ENCODE measurements around the gene DCLK1.

The DCLK1 gene

DNA sequence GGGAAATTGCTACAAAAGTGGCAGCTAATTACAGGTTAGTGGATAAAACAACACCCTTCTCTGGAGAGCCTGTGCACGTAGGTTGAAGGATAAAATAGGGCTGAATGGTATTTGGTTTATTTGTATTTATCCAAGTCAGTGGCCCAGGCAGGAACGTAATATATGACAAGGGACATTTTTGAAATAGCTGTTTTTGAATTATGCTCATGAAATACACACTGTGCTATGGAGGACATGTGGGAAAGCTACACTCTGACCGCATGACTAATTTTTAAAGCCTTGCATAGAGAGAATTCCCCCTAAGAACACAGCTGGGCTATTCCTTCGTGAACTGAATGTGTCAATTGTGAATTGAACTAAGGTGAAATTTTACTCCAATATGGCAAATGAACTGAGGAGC is 362.6 kb downstream of the DCLK1 start:
- ChIA-PET POLR2A (interaction anchor here (0.9 kb wide), 1 partner anchor 68 kb away, joined by 5 read pairs; no protein-coding TSS in a partner anchor), CTCF (interaction anchor here (0.6 to 2.4 kb wide), 7 partner anchors 21 to 185 kb away, joined by 3 to 11 read pairs (median 3); no protein-coding TSS in a partner anchor)
- TF ChIP-seq CTCF (IDR thresholded peaks at IDR 0.05; ENCODE audit: insufficient read depth, low read length, missing control alignments), result no peak
- peak; percentile 91 for DNase-seq (ENCODE audit: low read depth, low spot score)
- H3K4me3 ChIP-seq (ENCODE audit: low read depth, low read length), result no peak overlapping the region

- H3K4me3 ChIP-seq (ENCODE audit: low read depth, low read length), result no peak overlapping the region
- ChIA-PET POLR2A (interaction anchor here (0.9 kb wide), 1 partner anchor 67 kb away, joined by 5 read pairs; no protein-coding TSS in a partner anchor), CTCF (interaction anchor here (0.6 to 2.4 kb wide), 8 partner anchors 15 to 186 kb away, joined by 3 to 11 read pairs (median 3); no protein-coding TSS in a partner anchor)
- DNase-seq (ENCODE audit: low read depth, low spot score), result no peak
- no peak for TF ChIP-seq CTCF (IDR thresholded peaks at IDR 0.05; ENCODE audit: insufficient read depth, low read length, missing control alignments)
Observed at GRCh38 chr13:35768073-35768472, 363.1 kb downstream of the DCLK1 start.

DNA sequence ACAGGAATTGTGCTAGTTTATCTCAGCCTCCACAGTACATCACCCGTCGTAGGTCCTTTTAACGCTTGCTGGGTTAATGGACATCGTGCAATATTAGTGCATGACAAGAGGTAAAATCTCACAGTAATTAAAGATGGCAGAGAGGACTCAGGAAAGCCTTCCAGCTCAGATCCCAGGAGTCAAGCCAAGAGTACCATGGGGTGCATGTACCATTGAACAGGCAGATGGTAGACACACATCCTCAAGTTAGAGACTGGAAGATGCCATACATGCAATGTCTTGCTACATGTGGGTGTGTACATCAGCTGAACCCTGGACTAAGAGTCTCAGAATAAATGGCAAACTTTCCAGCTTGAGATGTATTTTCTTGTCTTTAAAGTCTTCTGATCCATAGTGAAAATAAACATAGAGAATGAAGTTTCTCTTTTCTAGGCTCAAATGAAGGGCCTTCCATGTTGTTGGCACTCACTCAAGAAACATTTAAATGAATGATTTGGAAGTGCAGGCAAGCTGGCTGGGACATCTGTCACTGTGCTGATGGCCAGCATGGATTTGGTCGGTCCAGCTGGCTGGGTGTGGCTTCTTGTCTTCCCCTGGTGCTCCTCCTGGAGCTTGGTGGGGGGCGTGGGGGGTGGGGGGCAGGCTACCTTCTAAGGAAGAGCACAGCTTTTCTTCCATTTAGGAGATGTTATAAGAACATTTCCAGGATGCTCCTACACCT is 363.8 kb downstream of the DCLK1 start:
- CTCF ChIA-PET, result interaction anchor here (1.1 to 2.4 kb wide), 3 partner anchors 14 to 46 kb away, joined by 3 to 11 read pairs (median 3); no protein-coding TSS in a partner anchor
- TF ChIP-seq CTCF (IDR thresholded peaks at IDR 0.05; ENCODE audit: insufficient read depth, low read length, missing control alignments), result no peak
- DNase-seq (ENCODE audit: low read depth, low spot score), result no peak

GRCh38 chr13:35766663-35767062 is 364.5 kb downstream of the DCLK1 start:
- ChIA-PET CTCF (interaction anchor here (1.1 kb wide), 1 partner anchor 22 kb away, joined by 3 read pairs; no protein-coding TSS in a partner anchor), POLR2A (no interaction called here)
- H3K4me3 ChIP-seq (ENCODE audit: low read depth, low read length), result no peak overlapping the region
- TF ChIP-seq CTCF (IDR thresholded peaks at IDR 0.05; ENCODE audit: insufficient read depth, low read length, missing control alignments), result no peak
- DNase-seq (ENCODE audit: low read depth, low spot score), result no peak

More for the DNA sequence above, 363.8 kb downstream of the DCLK1 start:
- POLR2A ChIA-PET, result no interaction called here
- no peak overlapping the region for H3K4me3 ChIP-seq (ENCODE audit: low read depth, low read length)

DNA sequence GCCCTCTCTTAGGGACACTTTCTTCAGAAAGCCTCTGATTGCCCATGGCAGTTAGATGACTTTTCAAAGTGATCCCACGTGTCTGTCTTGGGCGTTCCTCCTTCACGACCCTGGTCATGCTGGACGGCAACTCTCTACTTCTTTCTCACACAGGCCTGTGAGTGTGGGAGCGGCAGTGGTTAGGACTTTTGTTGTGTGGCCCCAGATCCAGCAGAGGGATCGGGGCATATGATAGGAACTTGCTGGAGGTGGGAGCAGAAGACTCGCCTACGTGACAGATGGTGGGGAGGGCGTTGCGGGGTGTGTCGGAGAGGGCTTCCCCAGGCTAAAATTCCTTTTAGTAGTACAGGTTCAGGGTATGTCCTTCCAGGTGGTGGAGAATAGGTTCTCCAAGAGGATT is 365.2 kb downstream of the DCLK1 start:
- CTCF ChIA-PET, result interaction anchor here (0.7 to 2.2 kb wide), 2 partner anchors 24 to 135 kb away, joined by 3 to 7 read pairs; no protein-coding TSS in a partner anchor
- DNase-seq (ENCODE audit: low read depth, low spot score), result no peak
- H3K4me3 ChIP-seq (ENCODE audit: low read depth, low read length), result no peak overlapping the region
- no peak for TF ChIP-seq CTCF (IDR thresholded peaks at IDR 0.05; ENCODE audit: insufficient read depth, low read length, missing control alignments)
- POLR2A ChIA-PET, result no interaction called here

DNA sequence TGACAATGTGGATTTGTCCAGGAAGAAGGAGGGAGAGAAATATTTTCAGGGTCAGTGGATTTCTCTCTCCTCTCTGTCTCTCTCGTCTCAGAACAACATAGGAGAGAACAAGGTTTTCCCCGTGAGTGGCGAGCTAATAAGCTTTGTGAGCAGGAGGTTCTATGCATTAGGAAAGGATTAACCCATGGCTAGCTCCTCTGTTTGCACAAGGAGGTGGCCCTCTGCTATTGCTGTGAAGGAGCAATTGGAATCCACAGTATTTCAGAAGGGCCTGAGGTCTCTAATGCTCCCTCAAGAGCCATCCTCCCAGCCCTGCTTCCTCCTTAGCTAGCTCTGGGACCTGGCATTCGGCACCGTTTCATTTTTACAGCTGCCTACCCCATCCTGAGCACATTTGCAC is 365.8 kb downstream of the DCLK1 start:
- CTCF ChIA-PET, result interaction anchor here (0.7 to 2.2 kb wide), 3 partner anchors 24 to 135 kb away, joined by 3 to 7 read pairs (median 3); no protein-coding TSS in a partner anchor
- POLR2A ChIA-PET, result no interaction called here
- DNase-seq (ENCODE audit: low read depth, low spot score), result no peak
- TF ChIP-seq CTCF (IDR thresholded peaks at IDR 0.05; ENCODE audit: insufficient read depth, low read length, missing control alignments), result no peak
- H3K4me3 ChIP-seq (ENCODE audit: low read depth, low read length), result no peak overlapping the region
